Loucy (cell line): Measurements from ENCODE around the gene SLIT1.

Experiments
- CTCF ChIP-seq: fragments of 200-600 bp; sonication (generic); conservative IDR thresholded peaks from 2 replicates; pipeline ENCODE4 v1.5.1; 2014; ENCODE audit warnings: mild to moderate bottlenecking, antibody characterized with exemption, low read length
- EZH2phosphoT487 ChIP-seq: fragments of 200-600 bp; IDR thresholded peaks from 2 replicates; pipeline ENCODE4 v1.6.1; 2018; ENCODE audit warnings: antibody characterized with exemption, mild to moderate bottlenecking, moderate library complexity, borderline replicate concordance

DNA sequence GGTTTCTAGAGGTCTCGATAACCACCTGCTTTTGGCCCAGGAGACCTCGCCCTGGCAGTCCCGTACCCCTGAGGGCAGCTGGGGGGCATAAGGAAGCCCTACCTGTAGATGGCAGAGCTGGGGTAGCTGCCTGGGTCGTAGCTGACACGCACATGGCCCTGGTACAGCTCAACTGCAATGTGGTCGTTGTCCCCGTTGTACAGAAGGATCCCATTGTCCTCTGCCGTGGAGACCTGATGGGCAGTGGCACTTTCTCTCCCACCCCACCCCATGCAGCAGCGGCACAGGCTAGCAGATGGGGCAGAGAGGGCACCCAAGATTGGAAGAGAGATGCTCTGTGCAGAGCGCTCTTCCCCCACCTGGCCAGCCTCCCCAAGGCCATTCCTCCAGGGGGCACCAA lies 181.2 kb downstream of the SLIT1 start:
- no peak for TF ChIP-seq CTCF
- TF ChIP-seq EZH2phosphoT487 = no peak
